WTC11 (cell line): ENCODE measurements around the gene PEX16. TPM values are rescaled to one million over a fixed set of nuclear protein-coding genes. Genes with fewer than 3 reads are reported as not detected.

ENCODE experiments used
- ATAC-seq: fragments of 200-7000 bp; cut with Tn5 transposase; 2 replicates; pipeline ENCODE4 v1.10.0; 2021; ENCODE audit warnings: mild to moderate bottlenecking, moderate library complexity
- CTCF ChIA-PET: fragments of 300-600 bp; sonication (Branson Sonifier 250); formaldehyde crosslinking; loops from one replicate; lab custom pipeline; 2021; ENCODE audit warnings: antibody characterized with exemption; lab: Charles Lee
- POLR2A ChIA-PET: fragments of 350-600 bp; sonication (Branson Sonifier 250); formaldehyde crosslinking; loops from one replicate; lab custom pipeline; 2021; ENCODE audit warnings: antibody characterized with exemption; lab: Charles Lee
- DNase-seq: peaks from one replicate; pipeline ENCODE4 v3.0.0; 2021; ENCODE audit warnings: low spot score
- H3K27ac Mint-ChIP-seq: 2 replicates; pipeline ENCODE4 v1.8.0; 2021; ENCODE audit warnings: mixed read lengths
- H3K27me3 Mint-ChIP-seq: 2 replicates; pipeline ENCODE4 v1.8.0; 2021; ENCODE audit warnings: low read depth, mild to moderate bottlenecking, moderate library complexity, mixed read lengths
- H3K36me3 Mint-ChIP-seq: 2 replicates; pipeline ENCODE4 v1.8.0; 2021; ENCODE audit warnings: mixed read lengths
- H3K4me1 Mint-ChIP-seq: 2 replicates; pipeline ENCODE4 v1.8.0; 2022; ENCODE audit warnings: mixed read lengths
- H3K4me3 Mint-ChIP-seq: 2 replicates; pipeline ENCODE4 v1.8.0; 2021; ENCODE audit warnings: mild to moderate bottlenecking, moderate library complexity, mixed read lengths
- H3K9me3 Mint-ChIP-seq: 2 replicates; pipeline ENCODE4 v1.8.0; 2021; ENCODE audit warnings: mixed read lengths
- CBFB ChIP-seq: sonication (generic); formaldehyde crosslinking; IDR thresholded peaks from 2 replicates; pipeline ENCODE4 v1.8.1; 2022; ENCODE audit warnings: mild to moderate bottlenecking, low read depth, missing genetic modification reagents
- CREB1 ChIP-seq: sonication (generic); formaldehyde crosslinking; IDR thresholded peaks from 2 replicates; pipeline ENCODE4 v1.8.0; 2023; ENCODE audit warnings: mild to moderate bottlenecking, missing genetic modification reagents
- FOXJ3 ChIP-seq: sonication (generic); formaldehyde crosslinking; IDR thresholded peaks from 2 replicates; pipeline ENCODE4 v1.9.0; 2021; ENCODE audit warnings: missing genetic modification reagents, mild to moderate bottlenecking, borderline replicate concordance
- NFATC4 ChIP-seq: fragments of 250-450 bp; sonication (Bioruptor Pico); IDR thresholded peaks from 2 replicates; pipeline ENCODE4 v1.9.0; 2021; ENCODE audit warnings: mild to moderate bottlenecking
- TCF7 ChIP-seq: sonication (generic); formaldehyde crosslinking; IDR thresholded peaks from 2 replicates; pipeline ENCODE4 v1.8.0; 2022; ENCODE audit warnings: mild to moderate bottlenecking, low read depth, missing genetic modification reagents, moderate library complexity
- ZBTB21 ChIP-seq: sonication (generic); formaldehyde crosslinking; IDR thresholded peaks from 2 replicates; pipeline ENCODE4 v1.8.1; 2023; ENCODE audit warnings: mild to moderate bottlenecking, missing genetic modification reagents, borderline replicate concordance
- total RNA-seq: library from RNA; stranded (reverse); gene quantifications from 3 replicates; pipeline ENCODE4 v1.2.3, GENCODE V29; 2021
- TF ChIP-seq, protein P1 (sequence below): sonication (generic); formaldehyde crosslinking; IDR thresholded peaks from 2 replicates; pipeline ENCODE4 v1.8.0; 2022; ENCODE audit warnings: mild to moderate bottlenecking, missing genetic modification reagents
- TF ChIP-seq, protein P2 (sequence below): fragments of 200-600 bp; IDR thresholded peaks from 2 replicates; pipeline ENCODE4 v1.8.0; 2022; ENCODE audit warnings: antibody characterized with exemption
- TF ChIP-seq, protein P3 (sequence below): sonication (generic); formaldehyde crosslinking; IDR thresholded peaks from 2 replicates; pipeline ENCODE4 v1.8.1; 2022; ENCODE audit warnings: low read depth, missing genetic modification reagents, borderline replicate concordance
- TF ChIP-seq, protein P4 (sequence below): sonication (generic); formaldehyde crosslinking; IDR thresholded peaks from 2 replicates; pipeline ENCODE4 v1.8.1; 2023; ENCODE audit warnings: mild to moderate bottlenecking, missing genetic modification reagents
- TF ChIP-seq, protein P5 (sequence below): fragments of 250-450 bp; sonication (Bioruptor Pico); IDR thresholded peaks from 2 replicates; pipeline ENCODE4 v1.9.0; 2021; ENCODE audit warnings: mild to moderate bottlenecking, borderline replicate concordance
- TF ChIP-seq, protein P6 (sequence below): fragments of 250-450 bp; sonication (Bioruptor Pico); IDR thresholded peaks from 2 replicates; pipeline ENCODE4 v1.8.0; 2021; ENCODE audit warnings: mild to moderate bottlenecking
- TF ChIP-seq, protein P7 (sequence below): sonication (generic); formaldehyde crosslinking; IDR thresholded peaks from 2 replicates; pipeline ENCODE4 v1.8.0; 2023; ENCODE audit warnings: missing genetic modification reagents
- TF ChIP-seq, protein P8 (sequence below): fragments of 250-450 bp; sonication (Bioruptor Pico); IDR thresholded peaks from 2 replicates; pipeline ENCODE4 v2.1.2; 2022; ENCODE audit warnings: mild to moderate bottlenecking, moderate library complexity
- TF ChIP-seq, protein P9 (sequence below): sonication (generic); formaldehyde crosslinking; conservative IDR thresholded peaks from 2 replicates; pipeline ENCODE4 v1.8.1; 2022; ENCODE audit warnings: mild to moderate bottlenecking, missing genetic modification reagents

Gene PEX16
- total RNA-seq, 1 experiment from 2014 or later = 39.3 TPM

DNA sequence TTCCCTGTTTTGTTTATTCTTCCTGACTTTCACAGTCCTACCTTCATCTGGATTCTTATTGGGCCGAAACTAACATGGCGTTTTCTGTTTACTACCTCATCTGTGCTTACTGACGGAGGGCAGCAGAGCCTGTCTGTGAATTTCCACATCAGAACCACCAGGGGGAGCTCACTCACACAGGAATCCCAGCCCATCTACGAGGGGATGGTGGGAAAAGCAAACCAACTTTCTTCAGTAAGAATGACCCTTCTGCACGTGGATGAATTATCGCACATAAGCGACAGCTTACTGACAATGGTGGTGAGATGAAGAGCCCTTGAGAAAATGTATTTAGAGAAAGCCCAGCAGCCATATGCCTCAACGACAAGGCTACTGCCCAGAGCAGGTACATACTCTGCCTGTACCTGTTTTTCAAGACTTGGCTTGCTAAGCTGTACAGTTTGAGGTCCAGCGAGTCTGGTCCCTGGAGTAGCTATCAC, 47.3 kb upstream of the PEX16 start:
- peaks cover 16% of the 10 kb centered on the region for H3K36me3 Mint-ChIP-seq
- no peaks in the 10 kb centered on the region for H3K4me1 Mint-ChIP-seq
- CTCF ChIA-PET = interaction anchor here (0.6 to 4.9 kb wide), 63 partner anchors 9 to 555 kb away, joined by 3 to 156 read pairs (median 5); partner anchors contain the start of genes LARGE2 and PEX16
- H3K27ac Mint-ChIP-seq = no peak overlapping the region
- peak; percentile 99 for ATAC-seq
- POLR2A ChIA-PET = interaction anchor here (0.6 to 2.2 kb wide), 3 partner anchors 29 to 137 kb away, joined by 3 to 9 read pairs (median 4); no protein-coding TSS in a partner anchor
- TF ChIP-seq, protein P1, sequence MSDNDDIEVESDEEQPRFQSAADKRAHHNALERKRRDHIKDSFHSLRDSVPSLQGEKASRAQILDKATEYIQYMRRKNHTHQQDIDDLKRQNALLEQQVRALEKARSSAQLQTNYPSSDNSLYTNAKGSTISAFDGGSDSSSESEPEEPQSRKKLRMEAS (CRISPR knock-in tag) = peak; percentile 57; the same call in 1 of the 2 replicates
- TF ChIP-seq, protein P2, sequence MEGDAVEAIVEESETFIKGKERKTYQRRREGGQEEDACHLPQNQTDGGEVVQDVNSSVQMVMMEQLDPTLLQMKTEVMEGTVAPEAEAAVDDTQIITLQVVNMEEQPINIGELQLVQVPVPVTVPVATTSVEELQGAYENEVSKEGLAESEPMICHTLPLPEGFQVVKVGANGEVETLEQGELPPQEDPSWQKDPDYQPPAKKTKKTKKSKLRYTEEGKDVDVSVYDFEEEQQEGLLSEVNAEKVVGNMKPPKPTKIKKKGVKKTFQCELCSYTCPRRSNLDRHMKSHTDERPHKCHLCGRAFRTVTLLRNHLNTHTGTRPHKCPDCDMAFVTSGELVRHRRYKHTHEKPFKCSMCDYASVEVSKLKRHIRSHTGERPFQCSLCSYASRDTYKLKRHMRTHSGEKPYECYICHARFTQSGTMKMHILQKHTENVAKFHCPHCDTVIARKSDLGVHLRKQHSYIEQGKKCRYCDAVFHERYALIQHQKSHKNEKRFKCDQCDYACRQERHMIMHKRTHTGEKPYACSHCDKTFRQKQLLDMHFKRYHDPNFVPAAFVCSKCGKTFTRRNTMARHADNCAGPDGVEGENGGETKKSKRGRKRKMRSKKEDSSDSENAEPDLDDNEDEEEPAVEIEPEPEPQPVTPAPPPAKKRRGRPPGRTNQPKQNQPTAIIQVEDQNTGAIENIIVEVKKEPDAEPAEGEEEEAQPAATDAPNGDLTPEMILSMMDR = peak; percentile 85
- TF ChIP-seq, protein P3, sequence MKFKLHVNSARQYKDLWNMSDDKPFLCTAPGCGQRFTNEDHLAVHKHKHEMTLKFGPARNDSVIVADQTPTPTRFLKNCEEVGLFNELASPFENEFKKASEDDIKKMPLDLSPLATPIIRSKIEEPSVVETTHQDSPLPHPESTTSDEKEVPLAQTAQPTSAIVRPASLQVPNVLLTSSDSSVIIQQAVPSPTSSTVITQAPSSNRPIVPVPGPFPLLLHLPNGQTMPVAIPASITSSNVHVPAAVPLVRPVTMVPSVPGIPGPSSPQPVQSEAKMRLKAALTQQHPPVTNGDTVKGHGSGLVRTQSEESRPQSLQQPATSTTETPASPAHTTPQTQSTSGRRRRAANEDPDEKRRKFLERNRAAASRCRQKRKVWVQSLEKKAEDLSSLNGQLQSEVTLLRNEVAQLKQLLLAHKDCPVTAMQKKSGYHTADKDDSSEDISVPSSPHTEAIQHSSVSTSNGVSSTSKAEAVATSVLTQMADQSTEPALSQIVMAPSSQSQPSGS (CRISPR knock-in tag) = no peak
- TF ChIP-seq, all 79 proteins: peak for 2
- peak; percentile 66 for DNase-seq
- H3K4me3 Mint-ChIP-seq = no peak overlapping the region
- H3K9me3 Mint-ChIP-seq = 0 out of 2 replicates have a peak, but pooled peaks cover 2% of the 10 kb centered on the region
- no peaks in the 10 kb centered on the region for H3K27me3 Mint-ChIP-seq

DNA sequence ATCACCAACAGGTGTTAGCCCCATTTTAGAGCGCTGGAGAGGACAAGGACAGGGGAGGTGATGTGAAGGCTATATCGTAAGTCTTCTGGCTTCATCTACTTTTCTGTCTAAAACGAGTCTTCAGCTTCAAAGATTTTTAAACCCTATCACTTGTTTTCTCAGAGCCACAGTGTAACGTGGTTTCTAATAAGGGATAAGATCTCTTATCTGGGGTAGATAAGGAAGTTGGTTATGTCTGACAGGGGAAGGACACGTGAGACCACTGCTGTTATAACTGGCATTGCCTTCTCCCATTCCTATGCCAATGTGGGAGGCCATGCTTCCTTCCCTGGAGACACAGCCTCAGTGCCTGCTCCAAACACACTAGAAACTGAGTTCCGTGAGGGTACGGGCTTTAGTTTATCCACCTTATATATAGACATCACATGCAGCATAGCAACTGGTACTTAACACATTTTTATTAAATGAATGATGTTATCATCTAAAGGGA, 44.1 kb upstream of the PEX16 start:
- Mint-ChIP-seq H3K4me1 (no peaks in the 10 kb centered on the region), H3K27me3 (no peaks in the 10 kb centered on the region), H3K9me3 (peaks cover 10% of the 10 kb centered on the region), H3K36me3 (peaks cover 14% of the 10 kb centered on the region), H3K27ac (no peak overlapping the region), H3K4me3 (no peak overlapping the region)
- ChIA-PET CTCF (interaction anchor here (0.7 kb wide), 1 partner anchor 45 kb away, joined by 4 read pairs; no protein-coding TSS in a partner anchor), POLR2A (no interaction called here)
- ATAC-seq = no peak
- TF ChIP-seq NFATC4 (CRISPR knock-in tag) (no peak), ZBTB21 (CRISPR knock-in tag) (no peak), CBFB (CRISPR knock-in tag) (no peak), TCF7 (CRISPR knock-in tag) (no peak)
- TF ChIP-seq, protein P4, sequence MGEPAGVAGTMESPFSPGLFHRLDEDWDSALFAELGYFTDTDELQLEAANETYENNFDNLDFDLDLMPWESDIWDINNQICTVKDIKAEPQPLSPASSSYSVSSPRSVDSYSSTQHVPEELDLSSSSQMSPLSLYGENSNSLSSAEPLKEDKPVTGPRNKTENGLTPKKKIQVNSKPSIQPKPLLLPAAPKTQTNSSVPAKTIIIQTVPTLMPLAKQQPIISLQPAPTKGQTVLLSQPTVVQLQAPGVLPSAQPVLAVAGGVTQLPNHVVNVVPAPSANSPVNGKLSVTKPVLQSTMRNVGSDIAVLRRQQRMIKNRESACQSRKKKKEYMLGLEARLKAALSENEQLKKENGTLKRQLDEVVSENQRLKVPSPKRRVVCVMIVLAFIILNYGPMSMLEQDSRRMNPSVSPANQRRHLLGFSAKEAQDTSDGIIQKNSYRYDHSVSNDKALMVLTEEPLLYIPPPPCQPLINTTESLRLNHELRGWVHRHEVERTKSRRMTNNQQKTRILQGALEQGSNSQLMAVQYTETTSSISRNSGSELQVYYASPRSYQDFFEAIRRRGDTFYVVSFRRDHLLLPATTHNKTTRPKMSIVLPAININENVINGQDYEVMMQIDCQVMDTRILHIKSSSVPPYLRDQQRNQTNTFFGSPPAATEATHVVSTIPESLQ (CRISPR knock-in tag) = no peak
- TF ChIP-seq, all 79 proteins: peak for 0
- no peak for DNase-seq

DNA sequence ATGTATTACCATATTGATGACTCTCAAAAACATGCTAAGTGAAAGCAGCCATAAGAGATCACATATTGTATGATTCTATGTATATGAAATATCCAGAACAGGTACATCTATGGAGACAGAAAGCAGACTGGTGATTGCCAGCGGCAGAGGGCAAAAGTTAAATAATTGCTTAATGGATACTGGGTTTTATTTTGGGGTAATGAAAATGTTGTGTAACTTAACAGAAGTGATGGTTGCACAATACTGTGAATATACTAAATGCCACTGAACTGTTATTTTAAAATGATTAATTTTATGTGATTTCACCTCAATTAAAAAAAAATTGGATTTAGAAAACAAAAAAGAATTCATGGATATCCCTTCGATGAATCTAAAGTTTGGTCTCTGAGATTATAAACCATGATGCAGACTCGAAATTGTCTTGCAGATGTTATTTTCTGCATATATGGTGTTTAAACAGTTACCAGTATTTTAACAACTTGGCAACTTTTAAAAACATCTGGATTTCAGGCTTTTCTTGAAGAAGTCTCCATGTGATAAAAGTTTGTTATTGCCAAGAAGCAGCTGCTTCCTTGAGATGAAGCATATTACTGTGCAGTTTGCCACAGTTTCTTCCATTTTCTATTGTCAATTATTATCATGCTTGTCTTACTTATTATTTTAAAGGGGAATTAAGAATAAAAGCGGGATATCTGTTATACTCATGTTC, 42.9 kb upstream of the PEX16 start:
- no peak overlapping the region for H3K27ac Mint-ChIP-seq
- DNase-seq (no peak), ATAC-seq (no peak)
- no peaks in the 10 kb centered on the region for H3K4me1 Mint-ChIP-seq
- H3K27me3 Mint-ChIP-seq = no peaks in the 10 kb centered on the region
- H3K4me3 Mint-ChIP-seq = no peak overlapping the region
- ChIA-PET POLR2A (no interaction called here), CTCF (no interaction called here)
- H3K9me3 Mint-ChIP-seq = peaks cover 10% of the 10 kb centered on the region
- H3K36me3 Mint-ChIP-seq = peaks cover 14% of the 10 kb centered on the region
- TF ChIP-seq, protein P5, sequence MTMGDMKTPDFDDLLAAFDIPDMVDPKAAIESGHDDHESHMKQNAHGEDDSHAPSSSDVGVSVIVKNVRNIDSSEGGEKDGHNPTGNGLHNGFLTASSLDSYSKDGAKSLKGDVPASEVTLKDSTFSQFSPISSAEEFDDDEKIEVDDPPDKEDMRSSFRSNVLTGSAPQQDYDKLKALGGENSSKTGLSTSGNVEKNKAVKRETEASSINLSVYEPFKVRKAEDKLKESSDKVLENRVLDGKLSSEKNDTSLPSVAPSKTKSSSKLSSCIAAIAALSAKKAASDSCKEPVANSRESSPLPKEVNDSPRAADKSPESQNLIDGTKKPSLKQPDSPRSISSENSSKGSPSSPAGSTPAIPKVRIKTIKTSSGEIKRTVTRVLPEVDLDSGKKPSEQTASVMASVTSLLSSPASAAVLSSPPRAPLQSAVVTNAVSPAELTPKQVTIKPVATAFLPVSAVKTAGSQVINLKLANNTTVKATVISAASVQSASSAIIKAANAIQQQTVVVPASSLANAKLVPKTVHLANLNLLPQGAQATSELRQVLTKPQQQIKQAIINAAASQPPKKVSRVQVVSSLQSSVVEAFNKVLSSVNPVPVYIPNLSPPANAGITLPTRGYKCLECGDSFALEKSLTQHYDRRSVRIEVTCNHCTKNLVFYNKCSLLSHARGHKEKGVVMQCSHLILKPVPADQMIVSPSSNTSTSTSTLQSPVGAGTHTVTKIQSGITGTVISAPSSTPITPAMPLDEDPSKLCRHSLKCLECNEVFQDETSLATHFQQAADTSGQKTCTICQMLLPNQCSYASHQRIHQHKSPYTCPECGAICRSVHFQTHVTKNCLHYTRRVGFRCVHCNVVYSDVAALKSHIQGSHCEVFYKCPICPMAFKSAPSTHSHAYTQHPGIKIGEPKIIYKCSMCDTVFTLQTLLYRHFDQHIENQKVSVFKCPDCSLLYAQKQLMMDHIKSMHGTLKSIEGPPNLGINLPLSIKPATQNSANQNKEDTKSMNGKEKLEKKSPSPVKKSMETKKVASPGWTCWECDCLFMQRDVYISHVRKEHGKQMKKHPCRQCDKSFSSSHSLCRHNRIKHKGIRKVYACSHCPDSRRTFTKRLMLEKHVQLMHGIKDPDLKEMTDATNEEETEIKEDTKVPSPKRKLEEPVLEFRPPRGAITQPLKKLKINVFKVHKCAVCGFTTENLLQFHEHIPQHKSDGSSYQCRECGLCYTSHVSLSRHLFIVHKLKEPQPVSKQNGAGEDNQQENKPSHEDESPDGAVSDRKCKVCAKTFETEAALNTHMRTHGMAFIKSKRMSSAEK (CRISPR knock-in tag) = no peak
- TF ChIP-seq, protein P6, sequence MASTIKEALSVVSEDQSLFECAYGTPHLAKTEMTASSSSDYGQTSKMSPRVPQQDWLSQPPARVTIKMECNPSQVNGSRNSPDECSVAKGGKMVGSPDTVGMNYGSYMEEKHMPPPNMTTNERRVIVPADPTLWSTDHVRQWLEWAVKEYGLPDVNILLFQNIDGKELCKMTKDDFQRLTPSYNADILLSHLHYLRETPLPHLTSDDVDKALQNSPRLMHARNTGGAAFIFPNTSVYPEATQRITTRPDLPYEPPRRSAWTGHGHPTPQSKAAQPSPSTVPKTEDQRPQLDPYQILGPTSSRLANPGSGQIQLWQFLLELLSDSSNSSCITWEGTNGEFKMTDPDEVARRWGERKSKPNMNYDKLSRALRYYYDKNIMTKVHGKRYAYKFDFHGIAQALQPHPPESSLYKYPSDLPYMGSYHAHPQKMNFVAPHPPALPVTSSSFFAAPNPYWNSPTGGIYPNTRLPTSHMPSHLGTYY (CRISPR knock-in tag) = no peak
- TF ChIP-seq, protein P7, sequence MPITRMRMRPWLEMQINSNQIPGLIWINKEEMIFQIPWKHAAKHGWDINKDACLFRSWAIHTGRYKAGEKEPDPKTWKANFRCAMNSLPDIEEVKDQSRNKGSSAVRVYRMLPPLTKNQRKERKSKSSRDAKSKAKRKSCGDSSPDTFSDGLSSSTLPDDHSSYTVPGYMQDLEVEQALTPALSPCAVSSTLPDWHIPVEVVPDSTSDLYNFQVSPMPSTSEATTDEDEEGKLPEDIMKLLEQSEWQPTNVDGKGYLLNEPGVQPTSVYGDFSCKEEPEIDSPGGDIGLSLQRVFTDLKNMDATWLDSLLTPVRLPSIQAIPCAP (CRISPR knock-in tag) = no peak
- TF ChIP-seq, protein P8, sequence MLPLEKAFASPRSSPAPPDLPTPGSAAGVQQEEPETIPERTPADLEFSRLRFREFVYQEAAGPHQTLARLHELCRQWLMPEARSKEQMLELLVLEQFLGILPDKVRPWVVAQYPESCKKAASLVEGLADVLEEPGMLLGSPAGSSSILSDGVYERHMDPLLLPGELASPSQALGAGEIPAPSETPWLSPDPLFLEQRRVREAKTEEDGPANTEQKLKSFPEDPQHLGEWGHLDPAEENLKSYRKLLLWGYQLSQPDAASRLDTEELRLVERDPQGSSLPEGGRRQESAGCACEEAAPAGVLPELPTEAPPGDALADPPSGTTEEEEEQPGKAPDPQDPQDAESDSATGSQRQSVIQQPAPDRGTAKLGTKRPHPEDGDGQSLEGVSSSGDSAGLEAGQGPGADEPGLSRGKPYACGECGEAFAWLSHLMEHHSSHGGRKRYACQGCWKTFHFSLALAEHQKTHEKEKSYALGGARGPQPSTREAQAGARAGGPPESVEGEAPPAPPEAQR (CRISPR knock-in tag) = no peak
- TF ChIP-seq CREB1 (CRISPR knock-in tag) = no peak
- TF ChIP-seq, protein P9, sequence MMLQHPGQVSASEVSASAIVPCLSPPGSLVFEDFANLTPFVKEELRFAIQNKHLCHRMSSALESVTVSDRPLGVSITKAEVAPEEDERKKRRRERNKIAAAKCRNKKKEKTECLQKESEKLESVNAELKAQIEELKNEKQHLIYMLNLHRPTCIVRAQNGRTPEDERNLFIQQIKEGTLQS (CRISPR knock-in tag) = no peak
- no peak for TF ChIP-seq FOXJ3 (CRISPR knock-in tag)
